Activated B cell treated with CpG ODN at 0.5 μM for 24 hours (primary cell): ENCODE results near the gene INSYN2B. TPM values are rescaled to one million over a fixed set of nuclear protein-coding genes. Genes with fewer than 3 reads are reported as not detected.

Experiments used
- ATAC-seq: fragments of 200-7000 bp; cut with Tn5 transposase; one replicate; pipeline ENCODE4 v1.10.0; 2021; ENCODE audit warnings: low read depth, mild to moderate bottlenecking, moderate library complexity
- CTCF ChIA-PET: fragments of 350-600 bp; sonication (Branson Sonifier 250); formaldehyde crosslinking; loops from one replicate; lab custom pipeline; 2021; ENCODE audit warnings: antibody characterized with exemption; lab: Charles Lee
- POLR2A ChIA-PET: fragments of 350-600 bp; sonication (Branson Sonifier 250); formaldehyde crosslinking; loops from one replicate; lab custom pipeline; 2021; ENCODE audit warnings: antibody characterized with exemption; lab: Charles Lee
- DNase-seq: peaks from one replicate; pipeline ENCODE4 v3.0.0; 2022
- H3K27ac Mint-ChIP-seq: one replicate; pipeline ENCODE4 v1.8.0; 2020; ENCODE audit warnings: mixed read lengths
- H3K27me3 Mint-ChIP-seq: one replicate; pipeline ENCODE4 v1.8.0; 2021; ENCODE audit warnings: mixed read lengths
- H3K36me3 Mint-ChIP-seq: one replicate; pipeline ENCODE4 v1.8.0; 2021; ENCODE audit warnings: low read depth, mixed read lengths
- H3K4me1 Mint-ChIP-seq: one replicate; pipeline ENCODE4 v1.8.0; 2021; ENCODE audit warnings: mixed read lengths
- H3K4me3 Mint-ChIP-seq: one replicate; pipeline ENCODE4 v1.8.0; 2020; ENCODE audit warnings: mild to moderate bottlenecking, mixed read lengths
- H3K9me3 Mint-ChIP-seq: one replicate; pipeline ENCODE4 v1.8.0; 2020; ENCODE audit warnings: mixed read lengths
- CTCF ChIP-seq: fragments of 200-600 bp; IDR thresholded peaks from one replicate; pipeline ENCODE4 v1.8.0; 2022; ENCODE audit warnings: antibody characterized with exemption, mild to moderate bottlenecking
- intact Hi-C: fragments of 100-400 bp; cut with micrococcal nuclease; formaldehyde crosslinking; loops from one replicate; pipeline ENCODE4 v1.15.1; 2024
- total RNA-seq: library from RNA; stranded (reverse); gene quantifications from 2 replicates; pipeline ENCODE4 v1.2.3, GENCODE V29; 2022

Gene INSYN2B
- total RNA-seq, 1 donor from 2014 or later = not detected

GRCh38 chr5:170012622-170013021 lies 32.3 kb upstream of the INSYN2B start:
- no peaks in the 10 kb centered on the region for H3K4me1 Mint-ChIP-seq
- DNase-seq (no peak), ATAC-seq (no peak)
- no peak overlapping the region for H3K4me3 Mint-ChIP-seq
- POLR2A ChIA-PET = no interaction called here
- H3K27ac Mint-ChIP-seq = no peak overlapping the region
- no peaks in the 10 kb centered on the region for H3K27me3 Mint-ChIP-seq
- peaks cover 82% of the 10 kb centered on the region for H3K36me3 Mint-ChIP-seq
- H3K9me3 Mint-ChIP-seq = no peaks in the 10 kb centered on the region
- CTCF ChIA-PET = no interaction called here
- intact Hi-C loops = no loop called here
- TF ChIP-seq CTCF = no peak

GRCh38 chr5:170011751-170012150 lies 31.5 kb upstream of the INSYN2B start:
- Mint-ChIP-seq H3K4me1 (no peaks in the 10 kb centered on the region), H3K27ac (no peak overlapping the region), H3K27me3 (no peaks in the 10 kb centered on the region), H3K9me3 (no peaks in the 10 kb centered on the region), H3K4me3 (no peak overlapping the region), H3K36me3 (peaks cover 86% of the 10 kb centered on the region)
- intact Hi-C loops = no loop called here
- ChIA-PET CTCF (no interaction called here), POLR2A (no interaction called here)
- DNase-seq = no peak
- no peak for TF ChIP-seq CTCF
- ATAC-seq = no peak

- DNase-seq (no peak), ATAC-seq (no peak)
- H3K4me3 Mint-ChIP-seq = no peak overlapping the region
- no peaks in the 10 kb centered on the region for H3K4me1 Mint-ChIP-seq
- no peaks in the 10 kb centered on the region for H3K27me3 Mint-ChIP-seq
- no peak for TF ChIP-seq CTCF
- ChIA-PET POLR2A (no interaction called here), CTCF (no interaction called here)
- H3K27ac Mint-ChIP-seq = no peak overlapping the region
- intact Hi-C loops = no loop called here
- no peaks in the 10 kb centered on the region for H3K9me3 Mint-ChIP-seq
- peaks cover 87% of the 10 kb centered on the region for H3K36me3 Mint-ChIP-seq
Observed at GRCh38 chr5:170010595-170010994, 30.3 kb upstream of the INSYN2B start.

GRCh38 chr5:170008376-170008775 lies 28.1 kb upstream of the INSYN2B start:
- Mint-ChIP-seq H3K4me3 (no peak overlapping the region), H3K27ac (no peak overlapping the region), H3K4me1 (no peaks in the 10 kb centered on the region), H3K27me3 (no peaks in the 10 kb centered on the region), H3K9me3 (peaks cover 2% of the 10 kb centered on the region), H3K36me3 (peaks cover 88% of the 10 kb centered on the region)
- POLR2A ChIA-PET = no interaction called here
- DNase-seq = no peak
- no peak for ATAC-seq
- intact Hi-C loops = no loop called here
- CTCF ChIA-PET = no interaction called here
- TF ChIP-seq CTCF = no peak

GRCh38 chr5:170006021-170006420 lies 25.7 kb upstream of the INSYN2B start:
- H3K27me3 Mint-ChIP-seq = no peaks in the 10 kb centered on the region
- ATAC-seq = no peak
- H3K27ac Mint-ChIP-seq = no peak overlapping the region
- POLR2A ChIA-PET = no interaction called here
- CTCF ChIA-PET = no interaction called here
- H3K4me3 Mint-ChIP-seq = no peak overlapping the region
- intact Hi-C loops = no loop called here
- peaks cover 2% of the 10 kb centered on the region for H3K9me3 Mint-ChIP-seq
- TF ChIP-seq CTCF = no peak
- H3K36me3 Mint-ChIP-seq = peaks cover 87% of the 10 kb centered on the region
- H3K4me1 Mint-ChIP-seq = no peaks in the 10 kb centered on the region
- no peak for DNase-seq
